Trophoblast cell (in vitro differentiated cells and primary cell): Measurements from ENCODE around the gene GNG11.
"Not testable (repeated sequence)": the region's sequence is repeated elsewhere in the genome, so short reads cannot be mapped to it uniquely, and the experiment has no call there.

Experiments used
- DNase-seq, 2 donors: peaks; one replicate each; pipeline ENCODE4 v3.0.0-alpha.2; 2016
- H2AFZ ChIP-seq: 2 replicates; pipeline ENCODE4 v1.6.1; 2013; ENCODE audit warnings: low read length, moderate library complexity, mild to moderate bottlenecking; ENCODE audit not compliant: insufficient read depth, poor library complexity
- H2AK5ac ChIP-seq: 2 replicates; pipeline ENCODE4 v1.6.1; 2013; ENCODE audit warnings: mild to moderate bottlenecking, low read length
- H2BK120ac ChIP-seq: 2 replicates; pipeline ENCODE4 v1.6.1; 2013; ENCODE audit warnings: low read length, mild to moderate bottlenecking, moderate library complexity; ENCODE audit not compliant: insufficient read depth, poor library complexity
- H2BK12ac ChIP-seq: 2 replicates; pipeline ENCODE4 v1.6.1; 2013; ENCODE audit warnings: mild to moderate bottlenecking, low read length, moderate library complexity
- H2BK5ac ChIP-seq: 2 replicates; pipeline ENCODE4 v1.6.1; 2013; ENCODE audit warnings: low read length, low read depth, moderate library complexity, mild to moderate bottlenecking; ENCODE audit not compliant: poor library complexity
- H3K14ac ChIP-seq: 2 replicates; pipeline ENCODE4 v1.6.1; 2013; ENCODE audit warnings: mild to moderate bottlenecking, low read length
- H3K18ac ChIP-seq: 2 replicates; pipeline ENCODE4 v1.6.1; 2013; ENCODE audit warnings: mild to moderate bottlenecking, low read length
- H3K23ac ChIP-seq: 2 replicates; pipeline ENCODE4 v1.6.1; 2013; ENCODE audit warnings: low read length
- H3K27ac ChIP-seq: 2 replicates; pipeline ENCODE4 v1.5.1; 2013; ENCODE audit warnings: low read depth, mild to moderate bottlenecking, inconsistent platforms, low read length, moderate library complexity
- H3K27me3 ChIP-seq: 2 replicates; pipeline ENCODE4 v1.6.1; 2013; ENCODE audit warnings: inconsistent platforms, mild to moderate bottlenecking, low read length, moderate library complexity; ENCODE audit not compliant: insufficient read depth
- H3K36me3 ChIP-seq, 2 experiments: 1 replicate in 1 of 2; 2 replicates in 1 of 2; pipeline ENCODE4 v1.6.1; 2013; ENCODE audit warnings: low read length in 2 of 2, mild to moderate bottlenecking in 2 of 2, moderate library complexity in 1 of 2; ENCODE audit not compliant: insufficient read depth in 2 of 2, control insufficient read depth in 1 of 2
- H3K4ac ChIP-seq: 2 replicates; pipeline ENCODE4 v1.6.1; 2013; ENCODE audit warnings: low read depth, mild to moderate bottlenecking, low read length, moderate library complexity
- H3K4me1 ChIP-seq, 2 experiments: 1 replicate in 1 of 2; 2 replicates in 1 of 2; pipeline ENCODE4 v1.6.1; 2013; ENCODE audit warnings: low read length in 2 of 2, mild to moderate bottlenecking in 2 of 2, moderate library complexity in 1 of 2; ENCODE audit not compliant: insufficient read depth in 2 of 2, control insufficient read depth in 1 of 2
- H3K4me2 ChIP-seq: 2 replicates; pipeline ENCODE4 v1.6.1; 2013; ENCODE audit warnings: inconsistent platforms, mild to moderate bottlenecking, low read length, moderate library complexity
- H3K4me3 ChIP-seq: 2 replicates; pipeline ENCODE4 v1.5.1; 2013; ENCODE audit warnings: mild to moderate bottlenecking, low read depth, low read length, inconsistent platforms
- H3K79me1 ChIP-seq: one replicate; pipeline ENCODE4 v1.6.1; 2013; ENCODE audit warnings: low read length
- H3K79me2 ChIP-seq: 2 replicates; pipeline ENCODE4 v1.6.1; 2013; ENCODE audit warnings: low read length, mild to moderate bottlenecking; ENCODE audit not compliant: control insufficient read depth, insufficient read depth, poor library complexity
- H3K9ac ChIP-seq: 2 replicates; pipeline ENCODE4 v1.6.1; 2013; ENCODE audit warnings: mild to moderate bottlenecking, low read length
- H3K9me3 ChIP-seq: 2 replicates; pipeline ENCODE4 v1.6.1; 2013; ENCODE audit warnings: low read depth, mild to moderate bottlenecking, control low read depth, inconsistent platforms, low read length; ENCODE audit not compliant: insufficient read depth
- H4K12ac ChIP-seq: 2 replicates; pipeline ENCODE4 v1.6.1; 2013; ENCODE audit warnings: low read depth, mild to moderate bottlenecking, low read length, moderate library complexity
- H4K8ac ChIP-seq: 2 replicates; pipeline ENCODE4 v1.6.1; 2013; ENCODE audit warnings: low read depth, mild to moderate bottlenecking, low read length, moderate library complexity
- H4K91ac ChIP-seq: one replicate; pipeline ENCODE4 v1.6.1; 2013; ENCODE audit warnings: low read depth, mild to moderate bottlenecking, low read length, moderate library complexity
- WGBS: extraction: QIAGEN DNeasy Blood & Tissue Kit; methylation state at CpG from one replicate; pipeline ENCODE4 v1.1.7; 2013; ENCODE audit warnings: missing lambda C conversion rate; ENCODE audit not compliant: insufficient read length, insufficient coverage; ENCODE audit errors: extremely low coverage; 5-methylcytosine and 5-hydroxymethylcytosine counted together

The GNG11 gene

DNA sequence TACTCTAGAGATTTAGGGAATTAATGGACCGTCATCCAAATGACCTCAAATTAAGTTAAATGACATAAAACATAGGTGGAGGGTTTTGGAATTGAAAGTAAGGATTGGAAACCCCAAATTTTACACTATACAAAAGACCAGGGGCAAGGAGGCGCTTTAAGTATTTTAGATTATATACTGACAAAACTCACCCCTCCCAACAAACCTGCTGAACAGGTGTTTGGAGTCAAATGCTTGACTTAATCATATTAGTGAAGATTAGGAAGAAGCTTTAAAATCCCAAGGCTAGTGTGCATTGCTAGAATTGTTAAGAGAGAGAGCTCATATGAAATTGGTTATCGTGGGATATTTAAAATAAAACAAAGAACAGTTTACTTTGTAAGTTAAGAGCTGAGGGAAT lies 15.3 kb upstream of the GNG11 start, which contains the start of gene GNGT1:
Gene GNGT1, plus strand, starts transcription at position 301 of the 400 bp plus-strand sequence. CDS start 180 bp downstream, outside the sequence.
- no peak within 1 kb of the TSS for H2AFZ ChIP-seq
- H3K14ac ChIP-seq, result no peak within 1 kb of the TSS
- H3K79me1 ChIP-seq, result no peaks in the 10 kb centered on the region
- no peaks in the 10 kb centered on the region for H3K79me2 ChIP-seq
- no peaks in the 10 kb centered on the region for H3K36me3 ChIP-seq
- H3K27me3 ChIP-seq, result no peaks in the 10 kb centered on the region
- H3K4ac ChIP-seq, result no peak within 1 kb of the TSS
- no peak within 1 kb of the TSS for H2BK120ac ChIP-seq
- no peak within 1 kb of the TSS for H3K4me2 ChIP-seq
- H4K12ac ChIP-seq, result no peak within 1 kb of the TSS
- H3K23ac ChIP-seq, result no peak within 1 kb of the TSS
- no peaks in the 10 kb centered on the region for H3K4me1 ChIP-seq
- peak in 1 of 2 donors; percentile 13 for DNase-seq
- no peak within 1 kb of the TSS for H4K8ac ChIP-seq
- no CpG with 5 or more reads among the region's 3 CpGs for WGBS
- H2BK12ac ChIP-seq, result no peak within 1 kb of the TSS
- no peak within 1 kb of the TSS for H3K9ac ChIP-seq
- H3K18ac ChIP-seq, result no peak within 1 kb of the TSS
- no peak within 1 kb of the TSS for H4K91ac ChIP-seq
- H3K4me3 ChIP-seq, result no peak within 1 kb of the TSS
- H2BK5ac ChIP-seq, result no peak within 1 kb of the TSS
- no peak within 1 kb of the TSS for H3K27ac ChIP-seq
- no peak within 1 kb of the TSS for H2AK5ac ChIP-seq
- H3K9me3 ChIP-seq, result no peaks in the 10 kb centered on the region

DNA sequence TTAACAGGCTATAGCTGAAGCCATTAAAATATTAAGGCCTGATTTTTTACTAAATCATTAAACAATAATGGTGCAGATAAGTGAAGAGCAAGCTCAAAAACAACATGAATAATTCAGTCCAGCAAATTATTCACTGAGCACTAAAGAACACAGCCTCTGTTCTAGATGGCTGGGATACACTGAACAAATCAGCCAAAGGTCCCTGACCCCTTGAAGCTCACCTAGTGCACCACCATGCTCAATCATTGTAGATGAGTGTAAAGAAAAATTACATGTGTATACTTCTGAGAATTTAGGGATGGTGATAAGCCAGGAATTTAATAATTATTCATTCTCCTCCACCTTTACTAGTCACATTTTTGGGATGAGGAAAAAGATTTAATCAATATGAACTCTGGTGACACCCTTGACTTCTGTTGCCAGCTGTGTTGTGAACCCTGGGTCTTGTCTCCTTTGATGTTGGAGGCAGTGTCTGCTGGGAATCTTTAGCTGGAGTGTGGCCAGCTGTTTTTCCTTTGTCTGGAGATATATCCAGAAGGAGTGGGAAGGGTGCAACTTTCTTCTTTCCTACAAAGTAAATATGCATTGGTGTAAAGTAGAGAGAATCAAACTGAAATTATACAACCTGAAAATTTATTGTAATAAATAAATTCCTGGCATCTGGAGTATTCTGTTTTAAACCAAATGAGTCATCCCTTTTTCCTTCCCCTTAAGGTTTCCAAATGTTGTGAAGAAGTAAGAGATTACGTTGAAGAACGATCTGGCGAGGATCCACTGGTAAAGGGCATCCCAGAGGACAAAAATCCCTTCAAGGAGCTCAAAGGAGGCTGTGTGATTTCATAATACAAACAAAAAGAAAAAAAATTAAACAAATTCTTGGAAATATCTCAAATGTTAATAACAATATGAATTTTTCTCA lies 11.2 kb upstream of the GNG11 start:
- no peak overlapping the region for H3K23ac ChIP-seq
- H3K79me1 ChIP-seq, result no peaks in the 10 kb centered on the region
- H3K4me2 ChIP-seq, result no peak overlapping the region
- no peak overlapping the region for H4K12ac ChIP-seq
- H3K27me3 ChIP-seq, result no peaks in the 10 kb centered on the region
- no peak overlapping the region for H4K91ac ChIP-seq
- H3K4me1 ChIP-seq, result no peaks in the 10 kb centered on the region
- no peak for DNase-seq
- H4K8ac ChIP-seq, result no peak overlapping the region
- no peak overlapping the region for H2BK120ac ChIP-seq
- H3K18ac ChIP-seq, result no peak overlapping the region
- no peak overlapping the region for H2BK12ac ChIP-seq
- H3K9ac ChIP-seq, result no peak overlapping the region
- H3K27ac ChIP-seq, result no peak overlapping the region
- H3K9me3 ChIP-seq, result no peaks in the 10 kb centered on the region
- no CpG with 5 or more reads among the region's 3 CpGs for WGBS
- no peak overlapping the region for H2AK5ac ChIP-seq
- no peak overlapping the region for H2BK5ac ChIP-seq
- no peak overlapping the region for H3K4ac ChIP-seq
- no peaks in the 10 kb centered on the region for H3K79me2 ChIP-seq
- H3K4me3 ChIP-seq, result no peak overlapping the region
- no peak overlapping the region for H3K14ac ChIP-seq
- H3K36me3 ChIP-seq, result no peaks in the 10 kb centered on the region
- no peak overlapping the region for H2AFZ ChIP-seq

DNA sequence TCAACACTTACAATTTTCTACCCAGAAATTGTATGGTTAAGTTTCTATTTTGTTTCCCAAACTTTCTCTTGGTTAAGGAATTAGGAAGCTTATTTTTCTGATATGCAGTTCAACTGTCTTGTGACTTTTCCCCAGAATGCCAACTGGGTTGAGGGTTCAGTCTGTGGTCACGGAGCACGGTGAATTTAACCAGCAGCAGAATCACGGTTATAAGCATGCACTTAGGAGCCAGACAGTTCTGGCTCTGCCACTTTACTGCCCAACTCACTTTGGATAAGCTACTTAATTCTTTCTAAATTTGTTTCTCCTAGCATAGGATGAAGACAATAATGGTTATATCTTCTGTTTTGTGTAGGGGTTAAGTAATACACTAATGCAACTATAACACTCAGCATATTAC lies 10.3 kb upstream of the GNG11 start:
- not testable (repeated sequence) for H3K4me3 ChIP-seq, H3K23ac ChIP-seq, H3K79me1 ChIP-seq, H3K9me3 ChIP-seq, H2BK12ac ChIP-seq, H3K4ac ChIP-seq, H3K27ac ChIP-seq, H4K91ac ChIP-seq, H2AFZ ChIP-seq, H3K79me2 ChIP-seq, DNase-seq, H3K18ac ChIP-seq, H3K36me3 ChIP-seq, H4K12ac ChIP-seq, H2BK5ac ChIP-seq, H2AK5ac ChIP-seq, H2BK120ac ChIP-seq, H3K27me3 ChIP-seq, H3K9ac ChIP-seq, H3K4me2 ChIP-seq, H4K8ac ChIP-seq, H3K4me1 ChIP-seq, H3K14ac ChIP-seq
- no CpG with 5 or more reads among the region's 3 CpGs for WGBS

- not testable (repeated sequence) for H3K14ac ChIP-seq, H2AK5ac ChIP-seq, H3K9ac ChIP-seq, H3K79me1 ChIP-seq, H3K27ac ChIP-seq, H4K12ac ChIP-seq, H3K4me2 ChIP-seq, H4K8ac ChIP-seq, H3K9me3 ChIP-seq, H3K4me1 ChIP-seq, H3K23ac ChIP-seq, H2AFZ ChIP-seq, H2BK120ac ChIP-seq, H2BK5ac ChIP-seq, H3K18ac ChIP-seq, DNase-seq, H3K27me3 ChIP-seq, H4K91ac ChIP-seq, H3K36me3 ChIP-seq, H3K4me3 ChIP-seq, H3K4ac ChIP-seq, H3K79me2 ChIP-seq, H2BK12ac ChIP-seq
Measured at GRCh38 chr7:93911661-93912060, 9.9 kb upstream of the GNG11 start.
